Liver (tissue), 3 donors: ENCODE results near the gene FAM193A.

Experiments
- CTCF ChIP-seq: fragments of 150-350 bp; IDR thresholded peaks from 2 replicates; pipeline ENCODE4 v1.5.1; 2017; ENCODE audit warnings: improper control_type of control experiment, low read depth, low read length; ENCODE audit not compliant: missing input control
- EGR1 ChIP-seq, 2 donors: IDR thresholded peaks; 2 replicates each; pipeline ENCODE4 v1.6.1; 2016 to 2018; ENCODE audit warnings: antibody characterized with exemption in 2 of 2, low read depth in 2 of 2
- GABPA ChIP-seq, 2 donors: IDR thresholded peaks in 1 of 2; conservative IDR thresholded peaks in 1 of 2; 2 replicates each; pipeline ENCODE4 v1.6.1; 2016; ENCODE audit warnings: antibody characterized with exemption in 2 of 2, mild to moderate bottlenecking in 1 of 2, moderate library complexity in 1 of 2
- JUND ChIP-seq, 2 donors: IDR thresholded peaks; 2 replicates each; pipeline ENCODE4 v1.6.1; 2016; ENCODE audit warnings: antibody characterized with exemption in 2 of 2
- RAD21 ChIP-seq, 2 donors: IDR thresholded peaks; 2 replicates each; pipeline ENCODE4 v1.6.1; 2016; ENCODE audit warnings: antibody characterized with exemption in 2 of 2, mild to moderate bottlenecking in 2 of 2
- SP1 ChIP-seq: IDR thresholded peaks from 2 replicates; pipeline ENCODE4 v1.6.1; 2018; ENCODE audit warnings: antibody characterized with exemption, mild to moderate bottlenecking
- TAF1 ChIP-seq: conservative IDR thresholded peaks from 2 replicates; pipeline ENCODE4 v1.6.1; 2016; ENCODE audit warnings: antibody characterized with exemption, mild to moderate bottlenecking
- YY1 ChIP-seq: IDR thresholded peaks from 2 replicates; pipeline ENCODE4 v1.6.1; 2016; ENCODE audit warnings: antibody characterized with exemption, mild to moderate bottlenecking
- donor health status: healthy.
- donor health status: healthy.

GRCh38 chr4:2650276-2650675 lies 113.8 kb downstream of the FAM193A start:
- no peak for TF ChIP-seq TAF1
- TF ChIP-seq CTCF: no peak
- TF ChIP-seq GABPA (IDR thresholded peaks at IDR 0.05 in 1 of 2, conservative IDR thresholded peaks at IDR 0.05 in 1 of 2): no peak
- TF ChIP-seq JUND (IDR thresholded peaks at IDR 0.05): no peak
- no peak for TF ChIP-seq RAD21 (IDR thresholded peaks at IDR 0.05)
- TF ChIP-seq EGR1 (IDR thresholded peaks at IDR 0.05; ENCODE audit: low read depth in 2 of 2): no peak
- no peak for TF ChIP-seq SP1
- no peak for TF ChIP-seq YY1
